ENCODE data around the gene DTX4. TPM values are rescaled to one million over a fixed set of nuclear protein-coding genes. Genes with fewer than 3 reads are reported as not detected.

Gene DTX4
- total RNA-seq, 1 experiment from 2014 or later = 0.21 TPM

DNA sequence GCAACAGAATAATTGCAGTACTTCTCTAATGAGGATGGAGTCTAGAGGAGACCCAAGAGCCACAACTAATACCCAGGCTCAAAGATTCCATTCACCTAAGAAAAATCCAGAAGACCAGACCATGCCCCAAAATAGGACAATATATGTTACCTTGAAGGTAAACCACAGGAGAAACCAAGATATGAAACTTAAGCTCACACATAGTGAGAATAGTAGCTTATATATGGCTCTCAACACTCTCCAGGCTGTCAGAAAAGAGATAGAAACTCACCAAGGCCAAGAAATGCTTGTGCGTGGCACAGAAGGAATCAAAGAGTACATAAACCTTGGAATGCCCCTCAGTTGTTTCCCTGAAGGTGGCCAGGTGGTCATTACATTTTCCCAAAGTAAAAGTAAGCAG, 20.2 kb upstream of the DTX4 start:
- H3K4me1 ChIP-seq (ENCODE audit: control insufficient read depth, insufficient read depth, low read length) = no peaks in the 10 kb centered on the region; the same call in 1 of the 2 replicates
- CTCF ChIA-PET = no interaction called here
- H3K27me3 ChIP-seq (ENCODE audit: control insufficient read depth, insufficient read depth, low read length) = no peaks in the 10 kb centered on the region
- no TSS peak for BruUV-seq (replicated peaks)
- no peak for TF ChIP-seq POLR2AphosphoS5 (IDR thresholded peaks at IDR 0.05; ENCODE audit: low read depth, low read length)
- TF ChIP-seq, protein P1, sequence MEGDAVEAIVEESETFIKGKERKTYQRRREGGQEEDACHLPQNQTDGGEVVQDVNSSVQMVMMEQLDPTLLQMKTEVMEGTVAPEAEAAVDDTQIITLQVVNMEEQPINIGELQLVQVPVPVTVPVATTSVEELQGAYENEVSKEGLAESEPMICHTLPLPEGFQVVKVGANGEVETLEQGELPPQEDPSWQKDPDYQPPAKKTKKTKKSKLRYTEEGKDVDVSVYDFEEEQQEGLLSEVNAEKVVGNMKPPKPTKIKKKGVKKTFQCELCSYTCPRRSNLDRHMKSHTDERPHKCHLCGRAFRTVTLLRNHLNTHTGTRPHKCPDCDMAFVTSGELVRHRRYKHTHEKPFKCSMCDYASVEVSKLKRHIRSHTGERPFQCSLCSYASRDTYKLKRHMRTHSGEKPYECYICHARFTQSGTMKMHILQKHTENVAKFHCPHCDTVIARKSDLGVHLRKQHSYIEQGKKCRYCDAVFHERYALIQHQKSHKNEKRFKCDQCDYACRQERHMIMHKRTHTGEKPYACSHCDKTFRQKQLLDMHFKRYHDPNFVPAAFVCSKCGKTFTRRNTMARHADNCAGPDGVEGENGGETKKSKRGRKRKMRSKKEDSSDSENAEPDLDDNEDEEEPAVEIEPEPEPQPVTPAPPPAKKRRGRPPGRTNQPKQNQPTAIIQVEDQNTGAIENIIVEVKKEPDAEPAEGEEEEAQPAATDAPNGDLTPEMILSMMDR (IDR thresholded peaks at IDR 0.05) = no peak
- TF ChIP-seq, protein P2, sequence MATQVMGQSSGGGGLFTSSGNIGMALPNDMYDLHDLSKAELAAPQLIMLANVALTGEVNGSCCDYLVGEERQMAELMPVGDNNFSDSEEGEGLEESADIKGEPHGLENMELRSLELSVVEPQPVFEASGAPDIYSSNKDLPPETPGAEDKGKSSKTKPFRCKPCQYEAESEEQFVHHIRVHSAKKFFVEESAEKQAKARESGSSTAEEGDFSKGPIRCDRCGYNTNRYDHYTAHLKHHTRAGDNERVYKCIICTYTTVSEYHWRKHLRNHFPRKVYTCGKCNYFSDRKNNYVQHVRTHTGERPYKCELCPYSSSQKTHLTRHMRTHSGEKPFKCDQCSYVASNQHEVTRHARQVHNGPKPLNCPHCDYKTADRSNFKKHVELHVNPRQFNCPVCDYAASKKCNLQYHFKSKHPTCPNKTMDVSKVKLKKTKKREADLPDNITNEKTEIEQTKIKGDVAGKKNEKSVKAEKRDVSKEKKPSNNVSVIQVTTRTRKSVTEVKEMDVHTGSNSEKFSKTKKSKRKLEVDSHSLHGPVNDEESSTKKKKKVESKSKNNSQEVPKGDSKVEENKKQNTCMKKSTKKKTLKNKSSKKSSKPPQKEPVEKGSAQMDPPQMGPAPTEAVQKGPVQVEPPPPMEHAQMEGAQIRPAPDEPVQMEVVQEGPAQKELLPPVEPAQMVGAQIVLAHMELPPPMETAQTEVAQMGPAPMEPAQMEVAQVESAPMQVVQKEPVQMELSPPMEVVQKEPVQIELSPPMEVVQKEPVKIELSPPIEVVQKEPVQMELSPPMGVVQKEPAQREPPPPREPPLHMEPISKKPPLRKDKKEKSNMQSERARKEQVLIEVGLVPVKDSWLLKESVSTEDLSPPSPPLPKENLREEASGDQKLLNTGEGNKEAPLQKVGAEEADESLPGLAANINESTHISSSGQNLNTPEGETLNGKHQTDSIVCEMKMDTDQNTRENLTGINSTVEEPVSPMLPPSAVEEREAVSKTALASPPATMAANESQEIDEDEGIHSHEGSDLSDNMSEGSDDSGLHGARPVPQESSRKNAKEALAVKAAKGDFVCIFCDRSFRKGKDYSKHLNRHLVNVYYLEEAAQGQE (IDR thresholded peaks at IDR 0.05; ENCODE audit: insufficient read depth in 1 of 2, low read depth in 2 of 2, low read length in 1 of 2) = no peak
- no peak for TF ChIP-seq SIN3A (IDR thresholded peaks at IDR 0.05; ENCODE audit: borderline replicate concordance, insufficient read depth, low read depth, low read length)
- no peak for TF ChIP-seq TCF7L2 (IDR thresholded peaks at IDR 0.05; ENCODE audit: low read depth, low read length)
- POLR2A ChIA-PET = no interaction called here
- H3K9me3 ChIP-seq (ENCODE audit: control insufficient read depth, insufficient read depth, low read depth, low read length) = no peaks in the 10 kb centered on the region
- peaks cover 6% of the 10 kb centered on the region for H3K36me3 ChIP-seq (ENCODE audit: control insufficient read depth, insufficient read depth, low read length)
- DNase-seq (ENCODE audit: low read depth, low spot score) = no peak
- intact Hi-C loops (cut with micrococcal nuclease; ENCODE audit: unreplicated experiment) = loop anchor here (10.0 kb wide), 2 partner anchors 197 to 497 kb away; no protein-coding TSS in a partner anchor
- ATAC-seq = no peak
- H3K4me3 ChIP-seq (ENCODE audit: low read depth in 2 of 2, low read length in 2 of 2) = no peak overlapping the region
- no peak overlapping the region for H3K27ac ChIP-seq (ENCODE audit: low read length)
- in situ Hi-C loops (cut with HindIII; ENCODE audit: low pct_unique_long_range_greater_than_20kb, low sequenced_read_pairs) = no loop called here

DNA sequence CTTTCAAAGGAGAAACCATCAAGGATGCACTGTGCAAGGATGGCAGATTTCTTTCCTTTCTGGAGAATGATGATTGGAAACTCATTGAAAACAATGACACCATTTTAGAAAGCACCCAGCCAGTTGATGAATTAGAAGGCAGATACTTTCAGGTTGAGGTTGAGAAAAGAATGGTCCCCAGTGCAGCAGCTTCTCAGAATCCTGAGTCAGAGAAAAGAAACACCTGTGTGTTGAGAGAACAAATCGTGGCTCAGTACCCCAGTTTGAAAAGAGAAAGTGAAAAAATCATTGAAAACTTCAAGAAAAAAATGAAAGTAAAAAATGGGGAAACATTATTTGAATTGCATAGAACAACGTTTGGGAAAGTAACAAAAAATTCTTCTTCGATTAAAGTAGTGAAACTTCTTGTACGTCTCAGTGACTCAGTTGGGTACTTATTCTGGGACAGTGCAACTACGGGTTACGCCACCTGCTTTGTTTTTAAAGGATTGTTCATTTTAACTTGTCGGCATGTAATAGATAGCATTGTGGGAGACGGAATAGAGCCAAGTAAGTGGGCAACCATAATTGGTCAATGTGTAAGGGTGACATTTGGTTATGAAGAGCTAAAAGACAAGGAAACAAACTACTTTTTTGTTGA, 19.5 kb upstream of the DTX4 start:
- no peak for DNase-seq (ENCODE audit: low read depth, low spot score)
- in situ Hi-C loops (cut with HindIII; ENCODE audit: low pct_unique_long_range_greater_than_20kb, low sequenced_read_pairs) (no loop called here), intact Hi-C loops (cut with micrococcal nuclease; ENCODE audit: unreplicated experiment) (loop anchor here (10.0 kb wide), 2 partner anchors 198 to 498 kb away; no protein-coding TSS in a partner anchor)
- ATAC-seq = no peak
- TSS peak; percentile 32 for BruUV-seq (replicated peaks)
- TF ChIP-seq, protein P2 (IDR thresholded peaks at IDR 0.05; ENCODE audit: insufficient read depth in 1 of 2, low read depth in 2 of 2, low read length in 1 of 2) = no peak
- TF ChIP-seq SIN3A (IDR thresholded peaks at IDR 0.05; ENCODE audit: borderline replicate concordance, insufficient read depth, low read depth, low read length) (no peak), POLR2AphosphoS5 (IDR thresholded peaks at IDR 0.05; ENCODE audit: low read depth, low read length) (no peak), TCF7L2 (IDR thresholded peaks at IDR 0.05; ENCODE audit: low read depth, low read length) (no peak)
- TF ChIP-seq, protein P1 (IDR thresholded peaks at IDR 0.05) = no peak
- H3K4me3 ChIP-seq (ENCODE audit: low read depth in 2 of 2, low read length in 2 of 2) = no peak overlapping the region
- no peaks in the 10 kb centered on the region for H3K27me3 ChIP-seq (ENCODE audit: control insufficient read depth, insufficient read depth, low read length)
- H3K36me3 ChIP-seq (ENCODE audit: control insufficient read depth, insufficient read depth, low read length) = peaks cover 6% of the 10 kb centered on the region
- ChIA-PET CTCF (interaction anchor here (0.6 kb wide), 1 partner anchor 12 kb away, joined by 6 read pairs; no protein-coding TSS in a partner anchor), POLR2A (interaction anchor here (0.6 kb wide), 1 partner anchor 14 kb away, joined by 3 read pairs; no protein-coding TSS in a partner anchor)
- no peaks in the 10 kb centered on the region for H3K9me3 ChIP-seq (ENCODE audit: control insufficient read depth, insufficient read depth, low read depth, low read length)
- no peaks in the 10 kb centered on the region for H3K4me1 ChIP-seq (ENCODE audit: control insufficient read depth, insufficient read depth, low read length)
- no peak overlapping the region for H3K27ac ChIP-seq (ENCODE audit: low read length)
